Urinary bladder (tissue), 4 donors: ENCODE results near the gene TMEM174. TPM values are rescaled to one million over a fixed set of nuclear protein-coding genes. Genes with fewer than 3 reads are reported as not detected.
"Not testable (repeated sequence)": the region's sequence is repeated elsewhere in the genome, so short reads cannot be mapped to it uniquely, and the experiment has no call there.

Experiments
- DNase-seq: peaks from one replicate; pipeline ENCODE4 v3.0.0-alpha.2; 2015; ENCODE audit errors: extremely low spot score
- H3K27ac ChIP-seq: one replicate; pipeline ENCODE4 v1.5.1; 2013; ENCODE audit warnings: low read depth, mild to moderate bottlenecking, moderate library complexity
- H3K36me3 ChIP-seq: one replicate; pipeline ENCODE4 v1.6.1; 2013; ENCODE audit warnings: mild to moderate bottlenecking, moderate library complexity; ENCODE audit not compliant: insufficient read depth
- H3K4me1 ChIP-seq: one replicate; pipeline ENCODE4 v1.6.1; 2013; ENCODE audit warnings: mild to moderate bottlenecking, moderate library complexity; ENCODE audit not compliant: insufficient read depth
- H3K4me3 ChIP-seq: one replicate; pipeline ENCODE4 v1.5.1; 2013; ENCODE audit warnings: low read depth, low read length
- WGBS: extraction: QIAGEN DNeasy Blood & Tissue Kit; methylation state at CpG from one replicate; pipeline ENCODE4 v1.1.7; 2013; 5-methylcytosine and 5-hydroxymethylcytosine counted together
- polyA plus RNA-seq: library from polyadenylated mRNA; stranded (reverse); fragments of 200-250 nt; gene quantifications from one replicate; pipeline ENCODE4 v1.2.3, GENCODE V29; 2013
- total RNA-seq: library from RNA; depleted of rRNA; stranded (reverse); fragments of >200 nt; gene quantifications from one replicate; pipeline ENCODE4 v1.2.3, GENCODE V29; 2014
- donor health status: healthy with polysubstance abuse.
- donor health status: healthy.

The TMEM174 gene
- total and polyA plus RNA-seq, 2 donors: not detected

DNA sequence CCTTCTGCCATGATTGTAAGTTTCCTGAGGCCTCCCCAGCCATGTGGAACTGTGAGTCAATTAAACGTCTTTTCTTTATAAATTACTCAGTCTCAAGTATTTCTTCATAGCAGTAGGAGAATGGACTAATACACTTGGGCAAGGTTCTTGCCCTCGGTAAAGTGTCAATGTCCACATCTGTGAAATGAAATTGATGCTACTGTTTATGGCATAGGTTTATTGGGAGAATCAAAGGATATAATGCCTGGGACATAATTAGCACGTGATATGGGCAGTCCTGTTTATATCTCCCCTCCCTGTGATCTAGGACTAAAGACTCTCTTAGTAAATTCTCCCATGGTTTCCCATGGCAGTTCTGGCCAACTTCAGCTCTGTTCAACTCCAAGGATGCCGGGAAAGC lies 19.4 kb downstream of the TMEM174 start:
- Histone ChIP-seq H3K4me3 (no peak overlapping the region), H3K36me3 (no peaks in the 10 kb centered on the region), H3K27ac (no peak overlapping the region), H3K4me1 (no peaks in the 10 kb centered on the region)
- 83% methylated on average over 4 of the region's 4 CpGs for WGBS
- DNase-seq: no peak

DNA sequence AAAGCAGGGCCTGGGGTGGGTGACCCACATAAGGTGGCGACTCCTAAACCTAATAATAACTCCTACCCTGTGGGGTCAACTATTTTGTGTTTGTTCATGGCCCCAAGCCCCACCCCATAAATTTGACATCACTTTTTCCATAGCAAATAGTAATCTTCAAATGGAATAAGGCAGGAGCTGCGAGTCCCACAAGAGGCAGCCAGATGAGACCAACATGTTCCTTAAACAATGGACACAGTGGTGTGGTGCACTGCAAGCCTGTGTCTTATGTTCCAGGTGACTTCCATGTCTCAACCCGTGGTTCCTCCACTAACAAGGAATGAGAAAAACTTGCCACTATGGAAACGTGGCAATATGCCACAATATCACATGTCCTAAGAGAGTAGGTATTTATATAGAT lies 20.6 kb downstream of the TMEM174 start:
- DNase-seq: no peak
- H3K4me3 ChIP-seq: no peak overlapping the region
- H3K27ac ChIP-seq: no peak overlapping the region
- no peaks in the 10 kb centered on the region for H3K36me3 ChIP-seq
- 73% methylated on average over 4 of the region's 4 CpGs for WGBS
- no peaks in the 10 kb centered on the region for H3K4me1 ChIP-seq

DNA sequence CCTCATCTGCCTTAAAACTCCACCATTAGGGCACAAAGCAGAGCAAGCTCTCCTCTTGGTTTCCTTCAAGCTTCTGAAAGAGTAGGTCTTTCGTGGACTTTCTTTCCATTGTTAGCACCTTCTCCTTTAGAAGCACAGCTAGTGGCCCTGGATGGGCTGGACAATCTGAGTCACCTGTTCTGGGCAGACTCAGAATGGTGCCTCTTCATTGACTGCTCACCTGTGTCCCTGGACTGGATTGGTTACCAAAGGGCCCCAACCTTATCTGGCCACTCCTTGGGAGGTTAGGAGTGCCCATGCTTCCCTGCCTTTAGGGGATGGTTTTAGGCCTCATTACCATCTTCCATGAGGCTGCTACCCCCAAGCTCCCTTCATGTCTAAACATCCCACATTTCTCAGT lies 23.2 kb downstream of the TMEM174 start:
- WGBS: 90% methylated on average over 1 of the region's 1 CpG

DNA sequence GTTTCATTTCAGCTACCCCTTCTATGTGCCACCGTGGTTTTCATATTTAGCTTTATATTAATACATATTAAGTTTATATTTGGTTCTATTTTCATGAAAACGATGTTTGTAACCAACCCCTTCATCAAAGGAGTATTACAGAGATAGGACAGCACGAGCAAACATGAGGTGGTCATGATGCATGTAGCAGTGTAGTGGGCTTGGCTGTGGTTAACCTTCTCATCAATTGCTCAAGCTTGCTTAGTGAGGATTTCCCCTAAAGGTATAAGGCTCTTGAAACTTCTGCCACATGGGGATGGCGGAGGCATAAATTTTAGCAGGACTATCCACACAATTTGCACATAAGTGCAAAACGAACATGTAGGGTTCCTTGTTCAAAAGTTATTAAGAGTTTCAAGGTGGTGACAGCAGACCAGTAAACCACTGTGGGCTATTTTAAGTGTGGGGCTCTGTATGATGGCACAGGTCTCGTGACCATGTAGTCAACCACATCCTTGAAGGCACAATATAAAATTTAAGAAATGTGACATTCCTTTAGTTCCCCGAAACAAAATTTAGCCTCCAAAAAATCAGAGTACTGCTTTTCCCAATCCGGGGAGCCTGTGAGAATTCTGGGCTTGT lies 24.8 kb downstream of the TMEM174 start:
- no peak overlapping the region for H3K4me3 ChIP-seq
- H3K27ac ChIP-seq: no peak overlapping the region
- H3K4me1 ChIP-seq: no peaks in the 10 kb centered on the region
- no peaks in the 10 kb centered on the region for H3K36me3 ChIP-seq
- no peak for DNase-seq
- 80% methylated on average over 8 of the region's 8 CpGs for WGBS

More for the DNA sequence above, 23.2 kb downstream of the TMEM174 start:
- Histone ChIP-seq H3K36me3 (no peaks in the 10 kb centered on the region), H3K27ac (no peak overlapping the region), H3K4me3 (no peak overlapping the region), H3K4me1 (no peaks in the 10 kb centered on the region)
- no peak for DNase-seq

DNA sequence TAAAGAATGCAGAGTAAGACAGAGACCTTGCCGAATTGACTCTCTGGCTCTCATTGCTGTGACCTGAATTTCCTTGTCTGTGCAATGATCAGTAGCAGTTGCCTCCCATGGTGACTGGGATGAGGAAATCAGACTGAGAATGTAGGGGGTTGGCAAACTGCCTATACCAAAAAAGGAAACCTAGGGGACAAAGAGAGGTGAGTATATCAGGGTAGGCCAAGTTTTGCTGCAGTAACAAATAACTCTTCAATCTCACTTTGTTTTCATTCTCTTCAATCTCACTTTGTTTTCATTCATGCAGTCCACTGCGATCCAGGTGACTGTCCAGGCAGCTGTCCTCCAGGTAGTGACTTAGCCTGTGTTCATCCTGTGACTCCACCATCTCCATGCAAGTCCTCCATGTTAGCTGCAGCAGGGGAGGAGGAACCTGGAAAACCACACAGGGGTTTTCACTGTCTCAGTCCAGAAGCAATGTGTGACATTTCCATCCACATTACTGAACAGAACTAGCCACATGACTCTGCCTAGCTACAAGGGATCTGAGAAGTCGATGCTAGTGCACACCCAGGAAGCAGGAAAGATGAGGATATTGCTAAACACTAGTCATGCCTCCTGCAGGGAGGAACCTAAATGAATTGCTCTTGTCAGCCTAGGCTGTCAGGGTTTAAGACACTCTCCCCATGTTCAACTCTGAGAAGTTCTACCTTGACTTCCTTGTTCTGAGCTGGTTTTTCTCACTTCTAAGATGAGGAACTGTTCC lies 26.0 kb downstream of the TMEM174 start:
- H3K27ac ChIP-seq: no peak overlapping the region
- no peak overlapping the region for H3K4me3 ChIP-seq
- 80% methylated on average over 3 of the region's 3 CpGs for WGBS
- H3K36me3 ChIP-seq: no peaks in the 10 kb centered on the region
- H3K4me1 ChIP-seq: no peaks in the 10 kb centered on the region
- DNase-seq: no peak

DNA sequence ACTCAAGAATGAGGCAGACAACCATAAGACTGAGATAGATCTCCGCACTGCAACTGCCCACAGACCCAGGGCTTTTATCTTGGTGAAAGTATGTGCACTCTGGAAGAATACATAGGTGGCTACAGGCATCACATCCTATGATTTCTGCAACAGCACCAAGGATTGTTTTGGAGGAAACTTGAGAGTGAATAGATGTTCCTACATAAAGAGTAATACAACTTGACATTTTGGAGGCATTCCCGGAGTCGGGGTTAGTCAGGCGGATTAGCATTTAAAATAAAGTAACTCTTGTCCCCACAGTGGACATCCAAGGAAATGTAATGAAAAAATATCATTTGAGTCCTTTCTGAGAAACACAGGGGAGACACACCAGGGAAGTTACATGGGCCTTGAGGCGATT lies 26.7 kb downstream of the TMEM174 start:
- Histone ChIP-seq H3K4me3 (no peak overlapping the region), H3K27ac (no peak overlapping the region), H3K4me1 (no peaks in the 10 kb centered on the region), H3K36me3 (no peaks in the 10 kb centered on the region)
- 80% methylated on average over 5 of the region's 5 CpGs for WGBS
- no peak for DNase-seq

DNA sequence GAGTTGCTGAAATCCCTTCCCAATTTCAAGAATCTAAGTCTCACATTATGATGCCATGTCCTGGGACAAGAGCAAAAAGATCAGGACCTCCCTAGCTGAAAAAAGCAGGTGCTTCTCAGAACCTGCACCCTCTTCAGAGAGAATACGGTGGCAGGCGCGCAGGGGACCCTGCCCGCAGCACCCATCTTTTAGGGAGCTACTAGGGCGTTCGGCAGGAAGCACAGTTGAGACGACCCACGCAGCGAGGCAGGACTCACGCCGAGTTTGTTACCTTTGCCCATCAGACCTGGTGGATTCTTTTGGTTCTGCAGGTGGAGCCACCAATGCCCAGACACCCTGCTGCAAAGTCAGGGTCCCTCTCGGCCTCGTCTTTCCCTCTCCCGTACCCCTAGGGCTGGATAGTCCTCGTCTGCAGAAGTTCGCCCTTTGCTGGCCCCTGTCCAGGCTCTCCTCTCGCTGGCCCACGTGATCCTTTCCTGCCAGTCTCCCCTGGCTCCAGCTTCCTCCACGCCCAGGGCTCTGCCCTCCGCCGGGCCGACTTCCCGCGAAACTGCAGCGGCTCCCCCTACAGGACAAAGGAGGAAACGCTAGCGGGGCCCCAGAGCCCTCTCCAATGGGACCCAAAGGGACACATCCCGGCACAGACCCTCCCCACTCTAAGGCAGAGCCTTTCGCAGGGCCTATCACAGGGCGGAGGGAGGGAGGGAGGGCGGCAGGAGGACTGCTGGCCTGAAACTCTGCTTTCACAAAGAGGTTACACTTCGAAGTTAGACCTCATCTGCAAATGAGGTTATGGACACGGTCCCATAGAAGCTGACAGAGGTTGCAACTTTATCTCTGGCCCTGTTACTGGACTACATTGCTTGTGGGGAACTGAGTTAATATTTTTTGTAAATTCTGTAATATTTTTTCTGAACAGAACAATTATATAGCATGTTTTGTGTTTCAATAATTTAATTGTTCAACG lies 28.8 kb downstream of the TMEM174 start:
- H3K4me3 ChIP-seq: no peak overlapping the region
- WGBS: 28% methylated on average over 34 of the region's 34 CpGs
- DNase-seq: peak; percentile 33

DNA sequence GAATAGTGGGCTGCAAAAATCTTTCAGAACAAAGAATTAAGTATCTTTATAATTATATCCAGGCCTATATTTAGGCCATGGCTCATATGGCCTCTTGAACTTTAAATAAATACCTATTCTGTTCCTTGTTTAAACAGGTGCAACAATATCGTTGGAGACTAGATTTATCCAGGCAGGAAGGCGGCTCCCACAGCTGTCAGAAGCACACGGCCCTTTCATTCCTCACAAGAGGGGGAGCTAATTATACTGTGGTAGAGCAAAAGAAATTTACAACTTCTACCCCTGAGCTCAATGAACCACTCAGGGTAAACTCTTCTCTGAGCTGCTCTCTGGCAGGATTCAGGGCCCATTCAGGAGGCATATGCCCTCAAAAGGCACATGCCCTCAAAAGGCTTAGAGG lies 31.3 kb downstream of the TMEM174 start:
- Histone ChIP-seq H3K27ac (no peak overlapping the region), H3K36me3 (no peaks in the 10 kb centered on the region), H3K4me1 (no peaks in the 10 kb centered on the region), H3K4me3 (no peak overlapping the region)
- WGBS: 55% methylated on average over 3 of the region's 3 CpGs
- DNase-seq: no peak

More for the DNA sequence above, 28.8 kb downstream of the TMEM174 start:
- no peaks in the 10 kb centered on the region for H3K4me1 ChIP-seq
- H3K27ac ChIP-seq: no peak overlapping the region
- no peaks in the 10 kb centered on the region for H3K36me3 ChIP-seq

DNA sequence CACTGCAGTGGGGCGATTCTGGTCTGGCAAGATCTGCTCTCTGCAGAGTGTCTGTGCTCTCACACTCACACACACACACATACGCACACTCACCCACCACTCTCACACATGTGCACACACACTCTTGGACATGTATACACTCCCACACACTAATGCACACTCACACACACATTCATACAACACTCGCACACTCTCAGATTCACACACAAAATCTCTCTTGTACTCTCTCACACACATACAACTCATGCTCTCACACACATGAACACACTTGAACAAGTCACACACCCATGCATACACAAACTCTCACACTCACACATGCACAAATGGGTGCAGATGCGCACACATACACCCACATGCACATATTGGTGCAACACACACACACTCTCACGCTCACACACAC lies 31.7 kb downstream of the TMEM174 start:
- Histone ChIP-seq H3K27ac (no peak overlapping the region), H3K4me3 (no peak overlapping the region), H3K36me3 (no peaks in the 10 kb centered on the region), H3K4me1 (no peaks in the 10 kb centered on the region)
- 92% methylated on average over 5 of the region's 5 CpGs for WGBS
- no peak for DNase-seq

DNA sequence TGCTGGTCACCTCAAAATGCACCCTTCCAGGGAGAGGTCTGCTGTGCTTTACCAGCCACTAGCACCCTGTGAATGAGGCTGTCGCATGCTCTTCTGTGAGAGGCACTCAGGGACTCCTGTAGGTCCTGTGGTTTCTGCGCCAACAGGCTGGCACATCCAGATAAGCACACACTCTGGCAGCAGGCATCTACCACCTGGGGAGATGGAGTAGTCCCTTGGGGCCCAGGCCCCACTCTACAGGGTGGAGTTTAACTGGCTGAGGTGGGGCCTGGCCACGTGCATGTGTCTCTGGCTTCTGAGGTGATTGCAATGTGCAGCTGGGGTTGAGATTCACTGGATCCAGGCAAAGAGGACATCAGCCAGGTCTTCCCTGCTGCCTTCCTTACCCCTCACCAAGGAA lies 32.3 kb downstream of the TMEM174 start:
- DNase-seq: no peak
- no peak overlapping the region for H3K4me3 ChIP-seq
- no peaks in the 10 kb centered on the region for H3K36me3 ChIP-seq
- WGBS: 74% methylated on average over 3 of the region's 3 CpGs
- no peaks in the 10 kb centered on the region for H3K4me1 ChIP-seq
- H3K27ac ChIP-seq: no peak overlapping the region

DNA sequence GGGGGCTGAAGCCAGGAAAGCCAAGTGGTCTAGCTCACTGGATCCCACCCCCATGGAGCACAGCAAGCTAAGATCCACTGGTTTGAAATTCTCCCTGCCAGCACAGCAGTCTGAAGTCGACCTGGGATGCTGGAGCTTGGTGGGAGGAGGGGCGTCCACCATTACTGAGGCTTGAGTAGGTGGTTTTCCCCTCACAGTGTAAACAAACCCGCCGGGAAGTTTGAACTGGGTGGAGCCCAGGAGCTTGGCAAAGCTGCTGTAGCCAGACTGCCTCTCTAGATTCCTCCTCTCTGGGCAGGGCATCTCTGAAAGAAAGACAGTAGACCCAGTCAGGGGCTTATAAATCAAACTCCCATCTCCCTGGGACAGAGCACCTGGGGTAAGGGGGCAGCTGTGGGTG lies 34.2 kb downstream of the TMEM174 start:
- not testable (repeated sequence) for H3K27ac ChIP-seq, DNase-seq, H3K4me3 ChIP-seq, H3K4me1 ChIP-seq, H3K36me3 ChIP-seq
- WGBS: 29% methylated on average over 4 of the region's 4 CpGs

DNA sequence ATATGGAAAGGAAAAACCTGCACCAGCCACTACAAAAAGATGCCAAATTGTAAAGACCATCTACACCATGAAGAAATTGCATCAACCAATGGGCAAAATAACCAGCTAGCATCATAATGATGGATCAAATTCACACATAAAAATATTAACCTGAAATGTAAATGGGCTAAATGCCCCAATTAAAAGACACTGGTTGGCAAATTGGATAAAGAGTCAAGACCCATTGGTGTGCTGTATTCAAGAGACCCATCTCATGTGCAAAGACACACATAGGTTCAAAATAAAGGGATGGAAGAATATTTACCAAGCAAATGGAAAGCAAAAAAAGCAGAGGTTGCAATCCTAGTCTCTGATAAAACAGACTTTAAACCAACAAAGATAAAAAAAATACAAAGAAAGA lies 36.1 kb downstream of the TMEM174 start:
- not testable (repeated sequence) for H3K4me1 ChIP-seq

DNA sequence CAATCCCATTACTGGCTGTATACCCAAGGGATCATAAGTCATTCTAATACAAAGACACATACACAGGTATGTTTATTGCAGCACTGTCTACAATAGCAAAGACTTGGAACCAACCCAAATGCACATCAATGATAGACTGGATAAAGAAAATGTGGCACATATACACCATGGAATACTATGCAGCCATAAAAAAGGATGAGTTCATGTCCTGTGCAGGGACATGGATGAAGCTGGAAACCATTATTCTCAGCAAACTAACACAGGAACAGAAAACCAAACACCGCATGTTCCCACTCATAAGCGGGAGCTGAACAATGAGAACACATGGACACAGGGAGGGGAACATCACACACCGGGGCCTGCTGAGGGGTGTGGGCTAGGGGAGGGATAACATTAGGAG lies 39.7 kb downstream of the TMEM174 start:
- H3K27ac ChIP-seq, H3K36me3 ChIP-seq, H3K4me1 ChIP-seq, H3K4me3 ChIP-seq, DNase-seq: not testable (repeated sequence)
- WGBS: 97% methylated on average over 3 of the region's 3 CpGs

More for the DNA sequence above, 36.1 kb downstream of the TMEM174 start:
- not testable (repeated sequence) for DNase-seq, H3K36me3 ChIP-seq, H3K27ac ChIP-seq, H3K4me3 ChIP-seq
